GM12865 (cell line): ENCODE data around the gene CGN.

Experiments used
- DNase-seq: peaks from one replicate; pipeline ENCODE4 v3.0.0; 2010; ENCODE audit warnings: low read depth
- H3K4me3 ChIP-seq: 2 replicates; pipeline ENCODE4 v1.5.1; 2011; ENCODE audit warnings: mild to moderate bottlenecking, low read depth, low read length, control low read depth
- TF ChIP-seq, protein P1 (sequence below): IDR thresholded peaks from 2 replicates; pipeline ENCODE4 v1.5.1; 2011; ENCODE audit warnings: low read length, control low read depth, low read depth, inconsistent platforms; ENCODE audit not compliant: insufficient read depth; ENCODE audit errors: missing control alignments

The CGN gene, protein sequence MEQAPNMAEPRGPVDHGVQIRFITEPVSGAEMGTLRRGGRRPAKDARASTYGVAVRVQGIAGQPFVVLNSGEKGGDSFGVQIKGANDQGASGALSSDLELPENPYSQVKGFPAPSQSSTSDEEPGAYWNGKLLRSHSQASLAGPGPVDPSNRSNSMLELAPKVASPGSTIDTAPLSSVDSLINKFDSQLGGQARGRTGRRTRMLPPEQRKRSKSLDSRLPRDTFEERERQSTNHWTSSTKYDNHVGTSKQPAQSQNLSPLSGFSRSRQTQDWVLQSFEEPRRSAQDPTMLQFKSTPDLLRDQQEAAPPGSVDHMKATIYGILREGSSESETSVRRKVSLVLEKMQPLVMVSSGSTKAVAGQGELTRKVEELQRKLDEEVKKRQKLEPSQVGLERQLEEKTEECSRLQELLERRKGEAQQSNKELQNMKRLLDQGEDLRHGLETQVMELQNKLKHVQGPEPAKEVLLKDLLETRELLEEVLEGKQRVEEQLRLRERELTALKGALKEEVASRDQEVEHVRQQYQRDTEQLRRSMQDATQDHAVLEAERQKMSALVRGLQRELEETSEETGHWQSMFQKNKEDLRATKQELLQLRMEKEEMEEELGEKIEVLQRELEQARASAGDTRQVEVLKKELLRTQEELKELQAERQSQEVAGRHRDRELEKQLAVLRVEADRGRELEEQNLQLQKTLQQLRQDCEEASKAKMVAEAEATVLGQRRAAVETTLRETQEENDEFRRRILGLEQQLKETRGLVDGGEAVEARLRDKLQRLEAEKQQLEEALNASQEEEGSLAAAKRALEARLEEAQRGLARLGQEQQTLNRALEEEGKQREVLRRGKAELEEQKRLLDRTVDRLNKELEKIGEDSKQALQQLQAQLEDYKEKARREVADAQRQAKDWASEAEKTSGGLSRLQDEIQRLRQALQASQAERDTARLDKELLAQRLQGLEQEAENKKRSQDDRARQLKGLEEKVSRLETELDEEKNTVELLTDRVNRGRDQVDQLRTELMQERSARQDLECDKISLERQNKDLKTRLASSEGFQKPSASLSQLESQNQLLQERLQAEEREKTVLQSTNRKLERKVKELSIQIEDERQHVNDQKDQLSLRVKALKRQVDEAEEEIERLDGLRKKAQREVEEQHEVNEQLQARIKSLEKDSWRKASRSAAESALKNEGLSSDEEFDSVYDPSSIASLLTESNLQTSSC

DNA sequence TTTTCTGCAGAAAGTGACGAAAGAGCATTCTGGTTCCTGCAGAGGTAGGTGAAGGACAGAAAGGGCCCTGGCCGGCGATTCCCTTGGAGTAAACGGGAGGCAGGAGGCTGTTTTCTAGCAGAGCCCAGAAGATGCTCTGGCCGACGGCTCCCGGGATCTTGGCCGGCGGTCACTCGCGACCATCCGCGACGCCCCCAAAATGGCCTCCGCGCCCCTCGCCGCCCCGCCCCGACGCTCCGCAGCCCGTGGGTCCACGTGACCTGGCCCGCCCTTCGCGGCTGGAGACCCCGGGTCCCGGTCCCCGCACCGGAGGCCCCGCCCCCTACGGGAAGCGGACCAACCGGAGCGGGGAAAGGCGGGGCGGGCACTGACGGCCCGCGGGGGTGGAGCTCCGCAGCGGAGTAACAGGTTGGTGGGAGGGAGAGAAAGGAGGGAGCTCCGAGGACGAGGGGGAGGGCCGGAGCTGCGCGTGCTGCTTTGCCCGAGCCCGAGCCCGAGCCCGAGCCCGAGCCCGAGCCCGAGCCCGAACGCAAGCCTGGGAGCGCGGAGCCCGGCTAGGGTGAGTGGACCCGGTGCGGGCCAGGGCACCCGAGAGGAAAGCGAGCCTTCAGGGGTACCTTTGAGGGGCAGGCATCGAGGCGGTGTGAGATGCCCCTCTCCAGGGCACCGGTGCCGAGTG, at the start of gene CGN:
Gene CGN (plus strand): TSS at position 431 of the 679 bp plus-strand sequence. CDS start 7,133 bp downstream, outside the sequence.
- peak; percentile 86 for DNase-seq
- H3K4me3 ChIP-seq, result peak within 1 kb of the TSS; percentile 88
- TF ChIP-seq, protein P1, sequence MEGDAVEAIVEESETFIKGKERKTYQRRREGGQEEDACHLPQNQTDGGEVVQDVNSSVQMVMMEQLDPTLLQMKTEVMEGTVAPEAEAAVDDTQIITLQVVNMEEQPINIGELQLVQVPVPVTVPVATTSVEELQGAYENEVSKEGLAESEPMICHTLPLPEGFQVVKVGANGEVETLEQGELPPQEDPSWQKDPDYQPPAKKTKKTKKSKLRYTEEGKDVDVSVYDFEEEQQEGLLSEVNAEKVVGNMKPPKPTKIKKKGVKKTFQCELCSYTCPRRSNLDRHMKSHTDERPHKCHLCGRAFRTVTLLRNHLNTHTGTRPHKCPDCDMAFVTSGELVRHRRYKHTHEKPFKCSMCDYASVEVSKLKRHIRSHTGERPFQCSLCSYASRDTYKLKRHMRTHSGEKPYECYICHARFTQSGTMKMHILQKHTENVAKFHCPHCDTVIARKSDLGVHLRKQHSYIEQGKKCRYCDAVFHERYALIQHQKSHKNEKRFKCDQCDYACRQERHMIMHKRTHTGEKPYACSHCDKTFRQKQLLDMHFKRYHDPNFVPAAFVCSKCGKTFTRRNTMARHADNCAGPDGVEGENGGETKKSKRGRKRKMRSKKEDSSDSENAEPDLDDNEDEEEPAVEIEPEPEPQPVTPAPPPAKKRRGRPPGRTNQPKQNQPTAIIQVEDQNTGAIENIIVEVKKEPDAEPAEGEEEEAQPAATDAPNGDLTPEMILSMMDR, result no peak

DNA sequence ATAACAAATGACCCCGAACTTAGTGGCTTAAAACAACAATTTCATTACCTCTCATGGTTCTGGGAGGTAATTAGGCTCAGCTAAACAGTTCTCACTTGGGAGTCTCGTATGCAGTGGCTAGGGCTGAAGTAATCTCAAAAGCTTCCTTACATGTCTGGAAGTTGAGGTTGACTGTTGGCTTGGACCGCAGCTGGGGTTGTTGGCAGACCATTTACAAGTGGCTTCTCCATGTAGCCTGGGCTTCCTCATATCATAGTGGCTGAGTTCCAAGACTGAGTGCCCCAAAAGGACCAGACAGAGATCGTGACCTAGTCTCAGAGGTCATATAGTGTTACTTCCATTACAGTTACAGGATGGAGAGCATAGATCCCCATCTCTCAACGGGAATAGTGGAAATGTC, 49.5 kb upstream of the CGN start:
- no peak for DNase-seq
- TF ChIP-seq, protein P1, result no peak
- no peak overlapping the region for H3K4me3 ChIP-seq

DNA sequence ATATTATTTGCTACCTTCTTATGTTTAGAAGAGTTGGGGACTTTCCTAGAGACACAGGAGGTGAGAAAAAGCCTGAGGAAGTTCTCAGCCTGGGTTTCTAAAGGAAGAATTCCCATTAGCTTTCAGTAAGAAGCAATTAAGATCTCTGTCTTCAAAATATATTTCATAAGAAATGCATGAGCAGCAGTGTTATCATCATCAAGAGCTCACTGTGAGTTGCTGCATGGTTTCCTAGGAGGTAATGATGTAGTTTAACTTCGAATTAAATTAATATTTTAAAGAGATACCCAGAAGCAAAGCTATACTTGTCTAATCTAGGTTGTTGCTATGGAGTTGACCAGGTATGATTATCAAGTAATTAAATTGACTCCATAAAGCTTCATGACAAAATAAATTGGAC, 46.2 kb upstream of the CGN start:
- DNase-seq, result no peak
- H3K4me3 ChIP-seq, result no peak overlapping the region
- TF ChIP-seq, protein P1, result no peak

DNA sequence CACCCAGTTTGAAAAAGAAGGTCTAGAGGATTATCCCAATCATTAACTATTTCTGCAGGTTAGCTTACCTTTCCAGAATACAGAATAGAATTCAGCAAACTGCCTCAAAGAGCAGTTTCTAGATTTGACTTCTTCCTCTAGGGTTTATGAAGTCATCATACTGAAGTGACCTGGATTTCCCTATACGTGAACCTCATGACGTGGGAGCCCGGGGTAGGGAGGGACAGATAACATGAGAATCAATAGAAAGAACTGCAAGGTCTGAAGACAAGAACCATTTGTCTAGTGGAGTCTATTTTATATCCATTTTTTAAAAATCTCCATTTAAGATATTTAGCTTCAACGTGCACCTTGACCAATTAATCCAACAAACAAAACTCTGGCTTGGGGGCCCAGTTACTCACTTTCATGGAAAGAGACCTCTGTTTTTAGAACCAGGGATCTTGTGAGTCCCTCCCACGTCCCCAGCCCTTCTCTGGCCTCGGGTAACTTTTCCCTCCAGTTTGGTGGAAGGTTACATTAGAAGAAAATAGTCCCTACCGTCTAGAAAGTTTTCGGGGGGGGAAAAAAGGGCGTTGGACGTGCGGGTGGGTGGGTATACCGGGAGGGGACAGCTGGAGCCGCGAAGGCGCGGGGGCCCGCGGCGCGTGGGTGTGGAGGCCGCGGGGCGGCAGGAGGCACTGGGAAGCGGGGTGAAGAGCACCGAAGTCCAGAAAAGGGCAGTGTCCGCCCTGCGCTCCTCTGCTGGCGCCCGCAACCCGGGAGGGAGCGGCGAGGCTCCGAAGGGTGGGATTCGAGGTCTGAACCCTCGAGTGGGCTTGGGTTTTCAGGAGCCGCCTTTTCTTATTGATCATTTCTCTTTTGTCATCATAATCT, 38.1 kb upstream of the CGN start:
- TF ChIP-seq, protein P1, result no peak
- H3K4me3 ChIP-seq, result peak overlapping the region; percentile 50
- peak; percentile 57 for DNase-seq

DNA sequence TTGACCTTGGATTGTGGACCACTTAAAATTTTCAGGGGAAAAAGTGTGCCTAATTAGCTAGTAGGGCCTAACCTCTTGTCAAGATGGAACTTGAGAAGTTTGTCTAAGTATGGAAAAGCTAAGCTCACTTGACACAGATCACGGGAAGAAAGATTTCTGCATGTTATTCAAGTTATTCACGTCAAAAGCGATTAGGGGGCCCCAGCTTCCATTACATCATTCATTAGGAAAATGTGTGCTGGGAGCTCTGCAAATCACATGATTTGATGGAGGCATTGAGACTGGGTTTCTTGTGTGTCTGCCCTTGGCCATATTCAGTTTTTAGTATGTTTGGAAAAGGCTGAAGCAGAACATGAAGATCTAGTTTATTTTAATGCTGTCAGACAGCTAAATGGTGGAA, 36.4 kb upstream of the CGN start:
- no peak overlapping the region for H3K4me3 ChIP-seq
- TF ChIP-seq, protein P1, result no peak
- DNase-seq, result no peak
